HG03060 (cell line): Measurements from ENCODE around the gene TBCB.

Experiments used
- ATAC-seq: cut with Tn5 transposase; IDR thresholded peaks from one replicate; pipeline ENCODE4 v1.9.1; 2021; ENCODE audit warnings: low read depth, moderate number of reproducible peaks; ENCODE audit not compliant: unreplicated experiment

Gene TBCB

DNA sequence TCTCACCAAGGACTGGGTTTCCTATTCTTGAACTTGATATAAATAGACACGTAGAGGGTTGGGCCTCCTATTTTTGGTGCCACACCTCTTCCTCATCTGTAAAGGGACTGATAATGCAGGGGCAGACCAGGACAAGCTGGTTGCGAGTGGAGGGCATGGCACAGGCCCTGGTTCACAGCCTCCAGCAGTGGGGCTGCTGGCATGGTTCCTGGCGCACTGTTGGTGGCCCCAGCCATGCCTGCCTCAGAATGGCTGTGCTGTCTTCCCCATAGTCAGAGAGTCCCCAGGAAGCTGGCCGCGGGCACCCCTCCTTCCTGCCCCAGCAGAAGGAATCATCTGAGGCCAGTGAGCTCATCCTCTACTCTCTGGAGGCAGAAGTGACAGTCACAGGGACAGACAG is 14.8 kb upstream of the TBCB start:
- ATAC-seq: no peak

DNA sequence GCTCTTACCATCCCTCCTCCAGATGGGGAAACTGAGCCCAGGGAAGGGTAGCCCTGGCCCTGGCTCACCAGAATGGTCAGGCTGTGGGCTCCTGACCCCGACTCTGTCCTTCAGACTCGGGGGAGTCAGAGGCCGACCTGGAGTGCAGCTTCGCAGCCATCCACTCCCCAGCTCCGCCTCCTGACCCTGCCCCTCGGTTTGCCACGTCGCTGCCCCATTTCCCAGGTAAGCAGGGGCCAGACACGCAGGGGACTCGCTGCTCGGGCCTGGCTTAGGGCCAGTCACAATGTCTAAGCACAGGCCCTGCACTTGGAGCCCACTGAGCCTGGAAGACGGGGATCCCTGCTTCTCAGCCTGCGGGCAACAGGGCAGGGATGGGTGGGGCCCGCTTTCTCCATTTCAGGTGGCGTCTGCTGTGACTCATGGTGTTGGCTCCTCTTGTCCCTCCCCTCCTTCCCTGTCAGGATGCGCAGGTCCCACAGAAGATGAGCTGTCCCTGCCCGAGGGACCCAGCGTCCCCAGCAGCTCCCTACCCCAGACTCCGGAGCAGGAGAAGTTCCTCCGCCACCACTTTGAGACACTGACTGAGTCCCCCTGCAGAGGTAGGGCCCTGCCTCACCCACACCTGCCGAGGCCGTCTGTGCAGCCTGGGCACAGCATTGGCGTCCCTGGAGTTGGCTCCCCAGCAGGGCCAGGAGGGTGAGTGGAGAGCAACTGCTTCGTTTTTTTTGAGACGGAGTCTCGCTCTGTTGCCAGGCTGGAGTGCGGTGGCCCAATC is 13.5 kb upstream of the TBCB start:
- no peak for ATAC-seq

DNA sequence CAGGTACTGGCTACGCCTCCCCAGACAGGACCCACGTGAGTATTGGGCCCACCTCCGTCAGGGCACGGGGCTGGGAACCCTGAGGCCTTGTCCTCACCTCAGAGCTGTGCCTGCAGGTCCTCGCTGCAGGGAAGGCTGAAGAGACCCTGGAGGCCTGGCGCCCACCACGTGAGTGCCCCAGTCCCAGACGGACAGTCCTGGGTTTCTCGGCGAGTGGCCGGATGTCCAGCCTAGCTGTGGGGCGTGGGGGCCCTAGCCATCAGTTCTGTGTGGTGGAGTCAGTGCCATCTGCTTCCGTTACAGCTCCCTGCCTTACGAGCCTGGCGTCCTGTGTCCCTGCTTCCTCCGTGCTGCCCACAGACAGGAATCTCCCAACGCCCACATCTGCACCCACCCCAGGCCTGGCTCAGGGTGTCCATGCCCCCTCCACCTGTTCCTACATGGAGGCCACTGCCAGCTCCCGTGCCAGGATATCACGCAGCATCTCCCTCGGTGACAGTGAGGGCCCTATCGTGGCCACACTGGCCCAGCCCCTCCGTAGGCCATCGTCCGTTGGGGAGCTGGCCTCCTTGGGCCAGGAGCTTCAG is 12.1 kb upstream of the TBCB start:
- ATAC-seq: no peak

DNA sequence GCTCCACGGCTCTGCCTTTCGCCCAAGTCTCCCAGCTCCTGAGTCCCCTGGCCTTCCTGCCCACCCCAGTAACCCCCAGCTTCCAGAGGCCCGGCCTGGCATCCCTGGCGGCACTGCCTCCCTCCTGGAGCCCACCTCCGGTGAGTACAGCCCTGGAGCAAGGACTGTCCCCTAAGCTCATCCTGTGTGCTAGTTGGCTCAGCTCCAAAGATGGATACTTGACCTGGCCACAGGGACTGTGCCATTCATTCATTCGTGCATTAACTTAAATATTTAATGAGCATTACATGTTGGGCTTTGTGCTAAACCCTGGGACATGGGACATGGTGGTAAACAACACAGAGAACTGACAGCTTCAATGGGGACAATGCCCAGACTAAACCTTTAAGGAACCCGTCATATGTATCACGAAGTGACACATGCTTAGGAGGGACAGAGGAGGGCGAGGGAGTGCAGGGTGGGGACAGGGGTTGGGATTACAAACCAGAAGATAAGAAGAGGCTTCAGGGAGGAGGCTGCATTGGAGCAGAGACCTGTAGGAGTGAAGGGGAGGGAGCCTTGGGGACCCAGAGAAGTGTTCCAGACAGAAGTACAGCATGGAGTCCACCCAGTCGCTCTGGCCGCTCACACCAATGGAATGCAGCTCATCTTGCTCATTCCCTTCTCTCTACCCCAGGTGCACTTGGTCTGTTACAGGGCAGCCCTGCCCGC is 11.3 kb upstream of the TBCB start:
- ATAC-seq: no peak

DNA sequence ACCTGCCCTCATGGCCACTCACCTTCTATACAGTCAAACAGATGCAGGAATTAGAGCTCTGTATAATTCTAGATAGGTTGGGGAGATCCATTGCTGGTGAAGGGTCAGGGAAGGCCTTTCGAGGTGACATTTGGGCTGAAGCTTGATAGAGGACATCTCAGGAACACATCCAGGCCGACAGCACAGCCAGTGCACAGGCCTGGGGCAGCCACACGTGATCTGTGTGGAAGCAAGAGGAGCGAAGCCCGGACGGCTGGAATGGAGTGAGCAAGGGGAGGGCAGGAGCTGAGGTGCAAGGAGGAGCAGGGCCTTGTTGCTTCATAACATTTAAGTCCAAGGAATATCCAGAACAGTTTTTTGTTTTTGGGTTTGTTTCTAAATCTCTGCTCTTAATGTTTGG is 8.8 kb upstream of the TBCB start:
- no peak for ATAC-seq

DNA sequence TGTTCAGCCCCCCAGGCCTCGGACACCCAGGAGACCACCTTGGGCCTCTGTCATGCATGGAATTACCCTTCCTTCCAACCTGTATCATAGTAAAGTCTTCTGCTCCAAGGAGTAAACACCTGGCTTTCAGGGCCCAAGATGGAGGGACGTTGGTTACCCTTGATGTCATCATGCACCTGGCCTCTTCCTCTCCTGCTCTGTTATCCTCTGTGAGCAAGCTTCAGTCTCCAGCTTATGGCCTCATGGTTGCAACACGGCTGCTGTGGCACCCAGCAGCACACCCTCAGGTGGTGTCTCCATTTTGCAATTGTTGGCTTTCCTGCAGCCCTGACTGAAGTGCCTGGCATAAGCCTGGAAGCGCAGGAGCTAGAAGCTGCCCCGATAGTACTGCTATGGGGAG is 8.3 kb upstream of the TBCB start:
- ATAC-seq: no peak

DNA sequence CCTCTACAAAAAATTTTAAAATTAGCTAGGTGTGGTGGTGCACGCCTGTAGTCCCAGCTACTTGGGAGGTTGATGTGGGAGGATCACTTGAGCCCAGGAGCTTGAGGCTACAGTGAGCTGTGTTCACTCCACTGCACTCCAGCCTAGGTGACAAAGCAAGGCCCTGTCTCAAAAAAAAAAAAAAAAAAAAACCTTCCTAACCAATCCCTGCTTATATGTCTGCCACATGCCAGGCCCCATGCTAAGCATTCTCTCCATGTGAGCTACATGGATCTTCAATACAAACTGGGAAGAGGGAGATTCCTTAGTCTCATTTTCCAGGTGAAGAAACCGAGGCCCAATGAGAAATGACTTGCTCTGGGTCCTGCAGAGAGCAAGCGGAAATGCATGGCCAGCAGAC is 6.6 kb upstream of the TBCB start:
- no peak for ATAC-seq

DNA sequence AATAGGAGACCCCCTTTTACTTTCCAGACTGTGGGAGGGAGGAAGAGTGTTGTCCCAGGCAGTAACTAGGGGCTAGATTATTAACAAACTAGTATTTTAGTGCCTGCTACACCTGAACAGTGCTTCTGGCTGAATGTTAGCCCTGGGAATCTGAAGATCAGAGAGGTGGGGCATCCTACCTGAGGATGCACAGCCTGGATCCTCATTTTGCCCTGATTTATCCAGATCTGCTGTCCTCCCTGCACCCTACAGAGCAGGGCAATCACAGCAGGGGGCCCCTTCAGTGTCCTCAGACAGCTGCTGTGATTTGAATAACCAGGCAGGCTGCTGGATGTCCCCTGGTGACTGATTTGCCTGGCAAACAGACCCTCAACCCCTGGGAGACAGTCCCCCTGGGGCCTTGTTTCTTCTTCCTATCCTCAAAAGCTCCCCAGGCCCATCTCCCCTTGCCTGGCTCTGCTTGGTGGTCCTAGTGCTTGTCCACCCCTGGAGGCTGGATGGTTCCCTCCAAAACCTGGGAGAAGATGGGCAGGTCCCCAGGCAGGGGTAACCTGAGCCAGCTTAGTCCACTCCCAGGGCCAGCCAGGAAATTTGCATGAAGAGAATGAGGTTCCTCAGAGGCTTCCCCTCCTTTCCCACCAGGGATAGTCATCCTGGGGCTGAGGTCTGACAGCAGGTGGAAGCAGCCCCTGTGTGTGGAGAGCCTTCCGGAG is 4.6 kb upstream of the TBCB start, which contains the start of gene OVOL3:
OVOL3 (plus strand) TSS at position 657 of the 713 bp plus-strand sequence. CDS start 60 bp downstream, outside the sequence.
- ATAC-seq: no peak

DNA sequence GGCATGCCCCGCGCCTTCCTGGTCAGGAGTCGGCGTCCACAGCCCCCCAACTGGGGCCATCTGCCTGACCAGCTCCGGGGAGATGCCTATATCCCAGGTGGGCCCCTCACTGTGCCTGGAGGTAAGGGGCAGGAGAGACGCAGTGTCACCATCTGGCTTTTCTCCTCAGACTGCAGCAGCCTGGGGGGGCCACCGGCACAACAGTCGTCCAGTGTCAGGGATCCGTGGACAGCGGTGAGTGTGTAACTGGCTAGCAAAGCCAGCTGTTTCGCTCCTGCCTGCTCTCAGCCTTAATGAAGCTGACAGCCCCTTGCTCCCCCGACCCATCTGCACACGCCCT is 4.1 kb upstream of the TBCB start:
- no peak for ATAC-seq

DNA sequence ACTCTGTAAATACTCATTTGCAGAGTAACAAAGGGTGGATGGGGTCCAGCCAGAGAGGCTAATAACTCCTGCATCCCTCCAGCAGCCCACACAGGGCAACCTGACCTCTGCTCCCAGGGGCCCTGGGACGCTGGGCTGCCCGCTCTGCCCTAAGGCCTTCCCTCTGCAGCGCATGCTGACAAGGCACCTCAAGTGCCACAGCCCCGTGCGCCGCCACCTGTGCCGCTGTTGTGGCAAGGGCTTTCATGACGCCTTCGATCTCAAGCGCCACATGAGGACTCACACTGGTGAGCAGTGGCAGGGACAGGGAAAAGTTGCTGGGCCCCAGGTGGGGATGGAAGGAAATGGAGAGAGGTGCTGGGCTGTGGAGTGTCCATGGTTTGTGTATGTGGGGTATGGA is 2.6 kb upstream of the TBCB start:
- no peak for ATAC-seq

DNA sequence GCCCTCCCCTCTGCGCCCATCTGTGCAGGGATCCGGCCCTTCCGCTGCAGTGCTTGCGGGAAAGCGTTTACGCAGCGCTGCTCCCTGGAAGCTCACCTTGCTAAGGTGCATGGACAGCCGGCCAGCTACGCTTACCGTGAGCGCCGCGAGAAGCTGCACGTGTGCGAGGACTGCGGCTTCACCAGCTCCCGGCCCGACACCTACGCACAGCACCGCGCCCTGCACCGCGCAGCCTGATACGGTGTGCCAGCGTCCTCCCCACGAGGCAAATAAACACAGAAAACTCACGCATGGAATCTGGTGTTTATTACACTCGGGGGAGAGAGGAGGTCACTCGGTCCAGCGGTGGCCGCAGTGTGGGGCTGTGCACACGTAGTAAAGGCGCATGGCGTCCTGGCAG is 1.8 kb upstream of the TBCB start:
- no peak for ATAC-seq

DNA sequence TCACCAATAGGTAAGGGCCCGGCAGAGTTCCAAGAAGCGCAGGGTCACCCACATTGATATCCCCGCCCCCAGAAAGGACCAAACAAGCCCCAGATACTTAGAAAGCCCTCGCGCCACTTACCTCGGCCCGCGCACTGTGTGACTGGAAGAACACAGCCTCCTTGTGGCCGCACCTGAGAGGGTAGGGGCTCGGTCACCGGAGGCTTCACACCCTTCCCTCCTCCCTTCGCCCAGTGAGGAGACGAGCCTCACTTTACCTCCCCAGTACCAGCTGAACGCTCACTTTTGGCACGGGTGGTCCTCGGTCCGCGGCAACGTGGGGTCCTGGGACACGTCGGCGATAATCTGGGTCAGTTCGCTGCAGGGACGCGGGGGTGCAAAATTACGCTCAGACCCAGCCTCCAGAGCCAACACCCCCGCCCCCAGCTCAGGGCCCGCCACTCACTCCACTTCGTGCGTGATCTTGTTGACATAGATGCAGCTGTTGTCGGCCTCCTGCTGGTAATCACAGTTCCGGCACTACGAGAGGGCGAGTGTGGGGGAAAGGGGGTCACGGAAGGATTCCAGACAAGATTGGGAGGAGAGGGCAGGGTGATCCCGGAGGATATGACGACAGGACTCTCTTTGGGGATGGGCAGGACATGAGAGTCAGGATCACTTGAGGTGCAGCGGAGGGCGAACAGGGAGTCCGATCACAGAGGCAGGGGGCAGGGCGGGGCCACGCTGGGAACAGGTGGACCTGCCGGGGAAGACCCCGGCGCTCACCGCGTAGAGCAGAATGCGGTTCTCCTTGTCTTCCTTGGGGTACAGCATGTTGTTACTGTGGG is 1.2 kb upstream of the TBCB start:
- ATAC-seq: no peak

DNA sequence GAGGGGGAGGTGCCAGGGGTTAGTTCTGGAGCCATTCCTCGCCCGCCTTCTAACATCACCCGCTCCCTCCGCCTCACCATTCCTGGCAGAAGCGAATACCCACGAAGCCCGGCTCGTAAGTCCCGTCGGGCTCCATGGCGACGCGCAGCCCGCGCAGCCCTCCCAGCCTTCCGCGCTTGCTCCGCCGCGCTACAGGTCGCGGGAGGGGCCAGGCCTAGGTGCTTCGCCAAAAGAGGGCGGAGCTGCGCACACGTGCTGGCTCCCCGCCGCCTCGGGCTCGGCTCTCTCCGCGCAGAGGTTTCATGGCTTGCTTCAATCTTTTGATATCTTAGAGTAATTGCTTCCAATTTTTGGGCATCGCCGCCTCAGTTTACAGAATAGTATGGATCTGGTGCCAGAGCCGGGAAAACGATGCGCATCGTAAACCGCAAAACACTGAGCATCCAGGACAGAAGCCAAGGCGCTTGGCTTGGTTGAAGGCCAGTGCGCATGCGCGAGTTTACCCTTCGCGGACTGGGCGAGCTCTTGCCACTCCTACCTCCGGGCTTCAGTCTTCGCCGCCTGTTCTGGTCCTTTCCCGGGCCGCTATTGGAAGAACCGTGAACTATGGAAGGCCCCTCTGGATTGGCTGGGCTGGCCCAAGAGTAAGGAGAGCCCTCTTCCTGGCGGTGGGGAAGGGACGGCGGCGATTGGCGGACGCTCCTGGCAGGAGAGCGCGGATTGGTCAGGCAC is 381 bp upstream of the TBCB start, which contains the start of gene POLR2I:
POLR2I (minus strand) TSS at position 155 of the 732 bp plus-strand sequence; CDS start at position 136, 19 bp downstream.
- ATAC-seq: peak; percentile 78

DNA sequence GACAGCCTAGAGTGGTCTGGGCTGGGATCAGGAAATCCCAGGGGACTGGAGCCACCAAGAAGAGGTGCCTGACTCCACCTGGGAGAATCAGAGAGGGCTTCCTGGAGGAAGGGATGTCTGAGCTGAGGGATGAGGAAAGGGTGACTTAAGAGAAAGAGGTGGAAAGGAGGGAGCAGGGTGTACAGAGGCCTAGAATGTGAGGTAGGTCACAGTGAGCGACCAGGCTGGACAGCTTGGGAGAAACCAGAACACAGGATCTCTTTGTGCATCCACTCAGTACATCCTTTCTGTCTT is 1.0 kb downstream of the TBCB start:
- no peak for ATAC-seq

DNA sequence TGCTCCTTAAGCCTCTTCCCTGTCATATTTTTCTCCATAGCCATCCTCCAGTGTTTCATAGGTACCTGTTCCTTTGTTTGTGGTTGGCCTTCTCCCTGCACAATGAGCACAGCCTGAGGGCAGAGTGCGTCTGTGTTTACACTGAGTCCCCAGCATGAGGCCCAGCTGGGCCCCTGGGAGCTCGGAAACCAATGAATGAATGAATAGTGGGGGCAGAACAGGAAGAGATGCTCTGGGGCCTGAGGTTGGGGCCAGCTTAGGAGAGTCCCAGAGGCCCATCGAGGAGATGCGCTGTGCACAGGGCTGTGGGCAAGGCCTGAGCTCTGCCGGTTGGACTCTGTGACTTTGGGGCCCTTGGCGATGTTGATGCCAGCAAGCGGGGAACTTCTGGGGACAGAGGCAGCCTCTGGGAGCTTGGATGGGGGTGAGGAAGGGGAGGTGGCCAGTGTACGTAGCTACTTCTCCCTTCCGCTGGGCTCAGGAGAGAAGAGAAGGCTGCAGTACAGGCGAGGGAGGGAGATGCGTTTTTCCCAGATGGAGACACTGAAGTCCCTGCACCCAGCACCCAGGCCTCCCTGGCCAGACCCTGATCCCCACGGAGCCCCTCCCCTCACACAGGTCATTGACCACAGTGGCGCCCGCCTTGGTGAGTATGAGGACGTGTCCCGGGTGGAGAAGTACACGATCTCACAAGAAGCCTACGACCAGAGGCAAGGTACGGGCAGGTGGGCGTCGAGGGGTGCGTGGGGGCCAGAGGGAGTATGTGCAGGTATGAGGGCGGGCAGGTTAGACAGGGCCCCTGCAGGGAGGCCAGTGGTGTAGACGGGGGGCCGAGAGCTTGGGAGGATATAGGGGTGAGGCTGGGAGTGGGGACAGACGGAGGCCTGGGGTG is 5.1 kb downstream of the TBCB start:
- no peak for ATAC-seq

DNA sequence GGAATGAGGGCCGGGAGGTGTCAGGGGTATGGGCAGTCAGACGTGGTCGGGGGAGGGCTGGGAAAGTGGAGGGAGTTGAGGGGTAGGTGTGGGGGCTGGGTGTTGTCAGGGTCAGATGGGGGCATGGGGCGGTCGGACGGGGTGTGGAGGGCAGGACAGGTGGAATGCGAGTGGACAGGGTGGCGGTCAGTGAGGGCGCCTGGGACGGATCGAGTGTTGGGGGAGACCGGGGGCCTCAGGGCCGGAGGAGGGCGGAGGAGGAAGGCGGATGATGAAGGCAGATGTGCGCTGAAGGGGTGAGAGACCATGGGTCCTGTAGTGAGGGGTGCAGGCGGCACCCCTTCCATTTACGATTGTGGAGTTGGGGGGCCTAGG is 5.7 kb downstream of the TBCB start:
- no peak for ATAC-seq

DNA sequence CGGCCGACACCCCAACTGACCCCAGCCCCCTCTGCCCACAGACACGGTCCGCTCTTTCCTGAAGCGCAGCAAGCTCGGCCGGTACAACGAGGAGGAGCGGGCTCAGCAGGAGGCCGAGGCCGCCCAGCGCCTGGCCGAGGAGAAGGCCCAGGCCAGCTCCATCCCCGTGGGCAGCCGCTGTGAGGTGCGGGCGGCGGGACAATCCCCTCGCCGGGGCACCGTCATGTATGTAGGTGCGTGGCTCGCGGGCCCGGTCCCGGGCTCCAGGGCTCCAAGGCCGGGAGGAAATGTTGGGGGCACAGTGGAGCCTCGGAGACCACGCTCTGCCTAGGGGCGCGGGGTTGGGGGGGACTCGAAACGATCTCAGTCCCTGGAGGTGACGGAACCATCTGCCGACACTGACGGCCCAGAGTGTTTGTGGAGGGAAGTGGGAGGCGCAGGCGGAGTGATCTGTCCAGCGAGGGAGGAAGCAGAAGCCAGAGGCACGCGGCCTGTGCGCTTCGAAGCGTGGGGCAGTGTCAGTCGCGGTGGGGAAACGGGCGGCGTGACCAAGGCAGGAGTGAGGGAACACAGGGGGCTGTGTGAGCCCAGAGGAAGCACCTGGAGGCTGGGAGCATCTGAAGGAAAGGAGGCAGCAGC is 6.3 kb downstream of the TBCB start:
- no peak for ATAC-seq

DNA sequence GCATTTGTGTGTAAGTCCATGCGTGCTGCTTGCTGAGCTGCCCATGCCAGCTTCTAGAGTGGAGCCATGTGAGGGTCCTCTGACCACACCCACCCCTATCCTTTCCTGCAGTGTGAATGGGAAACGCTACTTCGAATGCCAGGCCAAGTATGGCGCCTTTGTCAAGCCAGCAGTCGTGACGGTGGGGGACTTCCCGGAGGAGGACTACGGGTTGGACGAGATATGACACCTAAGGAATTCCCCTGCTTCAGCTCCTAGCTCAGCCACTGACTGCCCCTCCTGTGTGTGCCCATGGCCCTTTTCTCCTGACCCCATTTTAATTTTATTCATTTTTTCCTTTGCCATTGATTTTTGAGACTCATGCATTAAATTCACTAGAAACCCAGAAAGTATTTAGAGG is 10.3 kb downstream of the TBCB start:
- no peak for ATAC-seq

DNA sequence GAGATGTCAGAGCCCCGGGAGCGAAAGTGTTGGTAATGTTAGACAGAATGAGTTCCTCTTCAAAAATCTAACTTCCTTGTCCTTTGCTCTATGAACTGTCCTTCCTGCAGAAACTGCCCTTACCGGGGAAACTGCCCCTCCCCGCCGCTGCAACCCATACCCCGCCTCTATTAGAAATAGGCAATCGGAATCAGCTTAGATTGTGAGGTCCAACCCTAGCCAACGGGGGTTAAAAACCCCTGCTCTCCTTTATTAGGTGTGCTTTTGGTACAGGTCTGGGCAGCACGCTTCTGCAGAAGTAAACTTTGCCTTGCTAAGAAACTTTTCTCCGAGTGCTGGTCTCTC is 13.1 kb downstream of the TBCB start:
- ATAC-seq: no peak
